ENCODE data around the gene PCDHA6.
"Not testable (repeated sequence)": the region's sequence is repeated elsewhere in the genome, so short reads cannot be mapped to it uniquely, and the experiment has no call there.

The PCDHA6 gene

DNA sequence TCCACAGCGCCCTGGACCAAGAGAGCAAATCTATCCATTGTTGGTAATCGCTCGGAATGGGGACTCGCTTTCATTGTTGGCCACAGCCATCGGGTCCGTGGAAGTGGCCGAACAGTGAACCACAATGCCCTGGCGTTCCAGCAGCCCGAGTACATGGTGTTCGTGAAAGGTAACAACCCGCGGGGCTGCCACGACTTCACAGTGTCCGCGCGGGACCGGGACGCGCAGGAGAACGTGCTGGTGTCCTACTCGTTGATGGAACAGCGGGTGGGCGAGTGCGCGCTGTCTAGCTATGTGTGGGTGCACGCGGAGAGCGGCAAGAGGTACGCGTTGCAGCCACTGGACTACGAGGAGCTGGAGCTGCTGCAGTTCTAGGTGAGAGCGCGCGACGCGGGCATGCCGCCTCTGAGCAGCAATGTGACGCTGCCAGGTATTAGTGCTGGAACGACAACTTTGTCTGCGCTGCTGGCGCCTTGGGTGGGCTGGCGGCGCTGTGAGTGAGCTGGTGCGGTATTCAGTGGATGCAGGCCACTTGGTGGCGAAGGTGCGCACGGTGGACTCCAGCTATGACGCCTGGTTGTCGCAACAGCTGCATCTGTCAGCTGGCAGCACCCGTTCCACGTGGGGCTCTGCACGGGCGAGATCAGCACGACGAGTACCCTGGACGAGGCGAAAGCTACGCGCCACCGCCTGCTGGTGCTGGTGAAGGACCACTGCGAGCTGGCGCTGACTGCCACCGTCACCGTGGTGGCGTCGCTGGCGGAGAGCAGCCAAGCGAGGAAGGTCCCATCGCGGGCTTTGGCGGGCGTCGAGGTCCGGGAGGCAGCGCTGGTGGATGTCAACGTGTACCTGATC lies 34.9 kb downstream of the PCDHA6 start:
- no peak for DNase-seq (ENCODE audit: low read depth in 2 of 2)

DNA sequence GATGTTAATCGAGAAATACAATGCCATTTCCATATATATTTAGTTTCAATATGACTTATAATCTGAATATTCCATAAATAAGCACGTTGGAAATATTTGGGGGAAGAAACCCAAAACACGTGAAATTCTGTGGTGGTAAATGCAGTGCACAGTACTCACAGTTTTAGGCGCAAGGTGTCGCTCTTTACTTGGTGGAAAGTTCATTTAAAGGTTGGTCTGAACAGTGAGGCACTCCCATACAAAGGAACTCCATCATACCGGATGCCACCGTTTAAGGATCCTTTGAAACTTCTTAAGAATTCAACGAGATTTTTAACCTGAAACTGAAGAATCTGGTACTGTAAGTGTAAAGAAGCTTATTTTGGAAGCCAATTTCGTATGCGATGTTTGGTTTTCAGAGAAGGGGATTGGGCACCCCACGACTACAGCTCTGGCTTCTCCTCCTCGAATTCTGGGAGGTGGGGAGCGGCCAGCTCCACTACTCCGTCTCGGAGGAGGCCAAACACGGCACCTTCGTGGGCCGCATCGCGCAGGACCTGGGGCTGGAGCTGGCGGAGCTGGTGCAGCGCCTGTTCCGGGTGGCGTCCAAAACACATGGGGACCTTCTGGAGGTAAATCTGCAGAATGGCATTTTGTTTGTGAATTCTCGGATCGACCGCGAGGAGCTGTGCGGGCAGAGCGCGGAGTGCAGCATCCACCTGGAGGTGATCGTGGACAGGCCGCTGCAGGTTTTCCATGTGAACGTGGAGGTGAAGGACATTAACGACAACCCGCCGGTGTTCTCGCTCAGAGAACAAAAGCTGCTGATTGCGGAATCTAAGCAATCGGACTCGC lies 41.2 kb downstream of the PCDHA6 start, which contains the start of gene PCDHA11:
TSS of gene PCDHA11 (plus strand) at position 237 of the 834 bp plus-strand sequence. CDS start at position 384, 147 bp downstream.
- no peak for DNase-seq (ENCODE audit: low read depth in 2 of 2)

DNA sequence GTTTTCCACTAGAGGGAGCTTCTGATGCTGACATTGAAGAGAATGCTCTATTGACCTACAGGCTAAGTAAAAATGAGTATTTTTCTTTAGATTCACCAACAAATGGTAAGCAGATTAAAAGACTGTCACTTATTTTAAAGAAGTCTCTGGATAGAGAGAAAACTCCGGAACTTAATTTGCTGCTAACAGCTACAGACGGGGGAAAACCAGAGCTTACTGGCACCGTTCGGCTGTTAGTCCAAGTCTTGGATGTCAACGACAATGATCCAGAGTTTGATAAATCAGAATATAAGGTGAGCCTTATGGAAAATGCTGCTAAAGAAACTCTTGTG lies 41.8 kb downstream of the PCDHA6 start:
- DNase-seq (ENCODE audit: low read depth in 2 of 2), result no peak

DNA sequence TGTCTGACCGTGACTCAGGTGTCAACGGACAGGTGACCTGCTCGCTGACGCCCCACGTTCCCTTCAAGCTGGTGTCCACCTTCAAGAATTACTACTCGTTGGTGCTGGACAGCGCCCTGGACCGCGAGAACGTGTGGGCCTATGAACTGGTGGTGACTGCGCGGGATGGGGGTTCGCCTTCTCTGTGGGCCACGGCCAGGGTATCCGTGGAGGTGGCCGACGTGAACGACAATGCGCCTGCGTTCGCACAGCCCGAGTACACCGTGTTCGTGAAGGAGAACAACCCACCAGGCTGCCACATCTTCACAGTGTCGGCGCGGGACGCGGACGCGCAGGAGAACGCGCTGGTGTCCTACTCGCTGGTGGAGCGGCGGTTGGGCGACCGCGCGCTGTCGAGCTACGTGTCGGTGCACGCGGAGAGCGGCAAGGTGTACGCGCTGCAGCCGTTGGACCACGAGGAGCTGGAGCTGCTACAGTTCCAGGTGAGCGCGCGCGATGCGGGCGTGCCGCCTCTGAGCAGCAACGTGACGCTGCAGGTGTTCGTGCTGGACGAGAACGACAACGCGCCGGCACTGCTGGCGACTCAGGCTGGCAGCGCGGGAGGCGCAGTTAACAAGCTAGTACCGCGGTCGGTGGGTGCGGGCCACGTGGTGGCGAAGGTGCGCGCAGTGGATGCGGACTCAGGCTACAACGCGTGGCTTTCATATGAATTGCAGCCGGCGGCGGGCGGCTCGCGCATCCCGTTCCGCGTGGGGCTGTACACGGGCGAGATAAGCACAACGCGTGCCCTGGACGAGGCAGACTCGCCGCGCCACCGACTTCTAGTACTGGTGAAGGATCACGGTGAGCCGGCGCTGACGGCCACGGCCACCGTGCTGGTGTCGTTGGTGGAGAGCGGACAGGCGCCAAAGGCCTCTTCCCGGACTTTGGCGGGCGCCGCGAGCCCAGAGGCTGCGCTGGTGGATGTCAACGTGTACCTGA lies 42.8 kb downstream of the PCDHA6 start:
- no peak for DNase-seq (ENCODE audit: low read depth in 2 of 2)

DNA sequence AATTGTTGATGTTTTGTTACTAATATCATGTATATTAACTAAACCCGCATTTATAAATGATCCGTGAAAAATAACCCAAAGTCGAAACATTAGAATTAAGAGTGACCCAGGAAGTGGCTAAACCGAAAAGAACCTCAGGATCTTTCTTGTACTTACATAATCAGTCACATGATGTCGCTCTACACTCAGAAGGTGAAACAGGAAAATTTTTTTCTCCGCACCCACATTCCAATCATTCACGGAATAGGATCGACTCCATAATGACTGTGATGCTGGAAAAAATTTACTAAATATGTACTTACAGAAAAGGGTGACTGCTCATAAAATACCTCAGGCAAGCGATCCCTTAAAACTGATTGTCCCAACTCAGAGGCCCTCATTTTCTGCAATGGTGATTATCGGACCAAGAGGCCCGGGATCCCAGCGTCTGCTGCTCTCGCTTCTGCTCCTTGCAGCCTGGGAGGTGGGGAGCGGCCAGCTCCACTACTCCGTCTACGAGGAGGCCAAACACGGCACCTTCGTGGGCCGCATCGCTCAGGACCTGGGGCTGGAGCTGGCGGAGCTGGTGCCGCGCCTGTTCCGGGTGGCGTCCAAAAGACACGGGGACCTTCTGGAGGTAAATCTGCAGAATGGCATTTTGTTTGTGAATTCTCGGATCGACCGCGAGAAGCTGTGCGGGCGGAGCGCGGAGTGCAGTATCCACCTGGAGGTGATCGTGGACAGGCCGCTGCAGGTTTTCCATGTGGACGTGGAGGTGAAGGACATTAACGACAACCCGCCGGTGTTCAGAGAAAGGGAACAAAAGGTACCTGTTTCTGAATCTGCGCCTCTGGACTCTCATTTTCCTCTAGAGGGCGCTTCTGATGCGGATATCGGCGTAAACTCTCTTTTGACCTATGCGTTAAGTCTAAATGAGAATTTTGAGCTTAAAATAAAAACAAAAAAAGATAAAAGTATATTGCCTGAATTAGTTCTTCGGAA lies 47.6 kb downstream of the PCDHA6 start, which contains the start of gene PCDHA12:
TSS of gene PCDHA12 (plus strand) at position 224 of the 981 bp plus-strand sequence. CDS start at position 389, 165 bp downstream.
- DNase-seq (ENCODE audit: low read depth in 2 of 2), result no peak

DNA sequence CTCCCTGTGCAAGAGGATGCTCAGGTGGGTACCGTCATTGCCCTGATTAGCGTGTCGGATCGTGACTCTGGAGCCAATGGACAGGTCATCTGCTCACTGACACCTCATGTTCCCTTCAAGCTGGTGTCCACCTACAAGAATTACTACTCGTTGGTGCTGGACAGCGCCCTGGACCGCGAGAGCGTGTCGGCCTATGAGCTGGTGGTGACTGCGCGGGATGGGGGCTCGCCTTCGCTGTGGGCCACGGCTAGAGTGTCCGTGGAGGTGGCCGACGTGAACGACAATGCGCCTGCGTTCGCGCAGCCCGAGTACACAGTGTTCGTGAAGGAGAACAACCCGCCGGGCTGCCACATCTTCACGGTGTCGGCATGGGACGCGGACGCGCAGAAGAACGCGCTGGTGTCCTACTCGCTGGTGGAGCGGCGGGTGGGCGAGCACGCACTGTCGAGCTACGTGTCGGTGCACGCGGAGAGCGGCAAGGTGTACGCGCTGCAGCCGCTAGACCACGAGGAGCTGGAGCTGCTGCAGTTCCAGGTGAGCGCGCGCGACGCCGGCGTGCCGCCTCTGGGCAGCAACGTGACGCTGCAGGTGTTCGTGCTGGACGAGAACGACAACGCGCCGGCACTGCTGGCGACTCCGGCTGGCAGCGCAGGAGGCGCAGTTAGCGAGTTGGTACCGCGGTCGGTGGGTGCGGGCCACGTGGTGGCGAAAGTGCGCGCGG lies 48.9 kb downstream of the PCDHA6 start:
- DNase-seq (ENCODE audit: low read depth in 2 of 2), result not testable (repeated sequence)

DNA sequence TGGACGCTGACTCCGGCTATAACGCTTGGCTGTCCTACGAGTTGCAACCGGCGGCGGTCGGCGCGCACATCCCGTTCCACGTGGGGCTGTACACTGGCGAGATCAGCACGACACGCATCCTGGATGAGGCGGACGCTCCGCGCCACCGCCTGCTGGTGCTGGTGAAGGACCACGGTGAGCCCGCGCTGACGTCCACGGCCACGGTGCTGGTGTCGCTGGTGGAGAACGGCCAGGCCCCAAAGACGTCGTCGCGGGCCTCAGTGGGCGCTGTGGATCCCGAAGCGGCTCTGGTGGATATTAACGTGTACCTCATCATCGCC lies 49.5 kb downstream of the PCDHA6 start:
- DNase-seq (ENCODE audit: low read depth in 2 of 2), result no peak

All from stimulated activated CD8-positive, alpha-beta memory T cell treated with anti-CD3 and anti-CD28 coated beads, Interleukin-15, amount 100 ng/mL, for 48 hours (primary cell).